Measurements from ENCODE around the gene IHH. TPM values are rescaled to one million over a fixed set of nuclear protein-coding genes. Genes with fewer than 3 reads are reported as not detected.

IHH gene
- total RNA-seq, 2 donors from 2014 or later = 72.7 to 85.5 TPM

Small RNA genes lying within 50 kb of the gene (microRNA-seq; reads per million reads assigned to microRNA genes)
- 8.0 to 29.9 reads per million in 2 donors for gene MIR3131

Other genes with a start within 250 kb of the IHH start
- not detected for gene PRKAG3, start 229.1 kb downstream of the IHH start, total RNA-seq
- gene WNT6, start 201.1 kb downstream of the IHH start, total RNA-seq = under 1 TPM; 0.43 to 0.92 TPM
- gene WNT10A, start 180.1 kb downstream of the IHH start, total RNA-seq = 1 to 10 TPM in 1 of 2 donors, under 1 TPM in 1; 0.31 to 1.9 TPM
- under 1 TPM; 0.22 to 0.37 TPM for gene CDK5R2, start 101.3 kb downstream of the IHH start, total RNA-seq
- 1 to 10 TPM; 3.9 to 4.8 TPM for gene FEV, start 75.7 kb downstream of the IHH start, total RNA-seq
- gene CRYBA2, start 67.5 kb downstream of the IHH start, total RNA-seq = 1 to 10 TPM; 4.1 to 6.9 TPM
- under 1 TPM; 0.39 to 0.76 TPM for gene CFAP65, start 19.4 kb downstream of the IHH start, total RNA-seq
- 10 to 100 TPM; 45.4 to 56.1 TPM for gene NHEJ1, start 99.9 kb upstream of the IHH start, total RNA-seq
- 1 to 10 TPM; 5.1 to 6.1 TPM for gene SLC23A3, start 109.1 kb upstream of the IHH start, total RNA-seq
- 100 to 1,000 TPM; 119 TPM for gene CNPPD1, start 116.0 kb upstream of the IHH start, total RNA-seq
- gene RETREG2, start 117.4 kb upstream of the IHH start, total RNA-seq = 100 to 1,000 TPM; 122 to 138 TPM
- 10 to 100 TPM; 78.0 to 89.9 TPM for gene ZFAND2B, start 145.9 kb upstream of the IHH start, total RNA-seq
- gene ABCB6, start 158.0 kb upstream of the IHH start, total RNA-seq = 10 to 100 TPM in 1 of 2 donors, 1 to 10 TPM in 1; 6.8 to 11.4 TPM
- 10 to 100 TPM; 60.2 to 66.0 TPM for gene ATG9A, start 168.7 kb upstream of the IHH start, total RNA-seq
- gene ANKZF1, start 168.9 kb upstream of the IHH start, total RNA-seq = 10 to 100 TPM; 33.8 to 40.9 TPM
- 1 to 10 TPM; 4.2 to 4.5 TPM for gene GLB1L, start 184.5 kb upstream of the IHH start, total RNA-seq
- gene STK16, start 184.6 kb upstream of the IHH start, total RNA-seq = 10 to 100 TPM; 41.9 to 42.5 TPM
- gene TUBA4B, start 192.3 kb upstream of the IHH start, total RNA-seq = not detected
- 10 to 100 TPM; 60.2 to 83.1 TPM for gene TUBA4A, start 193.0 kb upstream of the IHH start, total RNA-seq
- gene DNAJB2, start 218.4 kb upstream of the IHH start, total RNA-seq = 10 to 100 TPM; 64.2 to 67.6 TPM
- 1 to 10 TPM; 1.9 to 2.3 TPM for gene PTPRN, start 248.5 kb upstream of the IHH start, total RNA-seq